Endothelial cell of umbilical vein (primary cell): ENCODE data around the gene DMD. TPM values are rescaled to one million over a fixed set of nuclear protein-coding genes. Genes with fewer than 3 reads are reported as not detected.

Experiments used
- BruUV-seq: library from RNA; stranded (reverse); fragments of 400-500 nt; replicated peaks from 2 replicates; lab custom pipeline; 2021; lab: Mats Ljungman, UMichigan
- CTCF ChIA-PET: fragments of 300-600, 350-600 bp; sonication (Branson Sonifier 250); formaldehyde crosslinking; loops from one replicate; lab custom pipeline; 2021; ENCODE audit warnings: antibody characterized with exemption, inconsistent platforms; lab: Charles Lee
- POLR2A ChIA-PET: fragments of 300-600, 350-600 bp; sonication (Branson Sonifier 250); formaldehyde crosslinking; loops from one replicate; lab custom pipeline; 2021; ENCODE audit warnings: antibody characterized with exemption, inconsistent platforms; lab: Charles Lee
- DNase-seq: peaks from one replicate; pipeline ENCODE4 v3.0.0-alpha.2; 2011; ENCODE audit warnings: low read depth, low spot score
- FAIRE-seq: peaks from 2 replicates; lab custom pipeline; 2011; peaks lifted over from hg19 to GRCh38; lab: Jason Lieb, UNC
- H2AFZ ChIP-seq: 2 replicates; pipeline ENCODE4 v1.6.0; 2012; ENCODE audit warnings: low read depth, low read length, control low read depth, inconsistent platforms
- H3K27ac ChIP-seq: 2 replicates; pipeline ENCODE4 v1.5.1; 2011; ENCODE audit warnings: low read depth, mild to moderate bottlenecking, control low read depth, low read length, moderate library complexity; ENCODE audit not compliant: insufficient read depth
- H3K27me3 ChIP-seq, 2 experiments: 2 replicates each; pipeline versions ENCODE4 v1.6.0 to v1.6.1; 2011; ENCODE audit warnings: low read length in 2 of 2, mixed read lengths in 1 of 2; ENCODE audit not compliant: control insufficient read depth in 2 of 2, insufficient read depth in 2 of 2
- H3K36me3 ChIP-seq, 2 experiments: 2 replicates in 1 of 2; 3 replicates in 1 of 2; pipeline ENCODE4 v1.5.1; 2011; ENCODE audit warnings: low read length in 2 of 2, mild to moderate bottlenecking in 1 of 2, moderate library complexity in 1 of 2; ENCODE audit not compliant: control insufficient read depth in 2 of 2, insufficient read depth in 2 of 2; ENCODE audit errors: extremely low read depth in 1 of 2
- H3K4me1 ChIP-seq: 3 replicates; pipeline ENCODE4 v1.5.1; 2011; ENCODE audit warnings: mild to moderate bottlenecking, low read length; ENCODE audit not compliant: control insufficient read depth, insufficient read depth; ENCODE audit errors: extremely low read depth
- H3K4me2 ChIP-seq: 2 replicates; pipeline ENCODE4 v1.6.1; 2011; ENCODE audit warnings: low read length, control low read depth, mixed read lengths; ENCODE audit not compliant: insufficient read depth
- H3K4me3 ChIP-seq, 3 experiments: fragments of 200-600 bp in 1 of 3; sonication (generic), shearing (Covaris generic) in 1 of 3; replicated peaks in 1 of 3; 2 replicates each; pipeline ENCODE4 v1.5.1; 2011 to 2016; ENCODE audit warnings: control low read depth in 3 of 3, low read length in 3 of 3, mild to moderate bottlenecking in 2 of 3, inconsistent platforms in 1 of 3, low read depth in 1 of 3, moderate library complexity in 1 of 3; ENCODE audit not compliant: insufficient read depth in 1 of 3
- H3K79me2 ChIP-seq: 2 replicates; pipeline ENCODE4 v1.6.0; 2012; ENCODE audit warnings: low read length, inconsistent platforms; ENCODE audit not compliant: control insufficient read depth, insufficient read depth
- H3K9ac ChIP-seq: replicated peaks from 2 replicates; pipeline ENCODE3; 2011; ENCODE audit warnings: low read length, control low read depth; ENCODE audit not compliant: insufficient read depth; ENCODE audit errors: extremely low read depth
- H3K9me1 ChIP-seq: replicated peaks from 3 replicates; pipeline ENCODE4 v1.6.0; 2011; ENCODE audit warnings: mild to moderate bottlenecking, low read length; ENCODE audit not compliant: control insufficient read depth, insufficient read depth; ENCODE audit errors: extremely low read depth
- H3K9me3 ChIP-seq: replicated peaks from 2 replicates; pipeline ENCODE4 v1.5.1; 2012; ENCODE audit warnings: low read length, inconsistent platforms; ENCODE audit not compliant: control insufficient read depth, insufficient read depth
- H4K20me1 ChIP-seq: replicated peaks from 2 replicates; pipeline ENCODE3; 2011; ENCODE audit warnings: mild to moderate bottlenecking, low read length; ENCODE audit not compliant: control insufficient read depth, insufficient read depth; ENCODE audit errors: extremely low read depth
- CTCF ChIP-seq, 2 donors: IDR thresholded peaks; 1 replicate in 1 of 2; 2 replicates in 1 of 2; pipeline ENCODE4 v1.5.1; 2011; ENCODE audit warnings: low read length in 2 of 2, mild to moderate bottlenecking in 2 of 2, moderate library complexity in 2 of 2, control low read depth in 1 of 2, inconsistent platforms in 1 of 2, low read depth in 1 of 2; ENCODE audit not compliant: insufficient read depth in 1 of 2; ENCODE audit errors: extremely low read depth in 1 of 2
- EZH2 ChIP-seq: IDR thresholded peaks from 2 replicates; pipeline ENCODE4 v1.6.1; 2012; ENCODE audit warnings: borderline replicate concordance, low read depth, mild to moderate bottlenecking, moderate library complexity, low read length, inconsistent platforms; ENCODE audit not compliant: severe bottlenecking
- FOS ChIP-seq: IDR thresholded peaks from 2 replicates; pipeline ENCODE4 v1.6.1; 2011; ENCODE audit warnings: mild to moderate bottlenecking, low read length, moderate library complexity, borderline replicate concordance; ENCODE audit not compliant: insufficient read depth
- GATA2 ChIP-seq: IDR thresholded peaks from 2 replicates; pipeline ENCODE4 v1.7.0; 2011; ENCODE audit warnings: low read depth, mild to moderate bottlenecking, moderate library complexity, mixed read lengths, low read length; ENCODE audit not compliant: insufficient read length, insufficient read depth
- JUN ChIP-seq: IDR thresholded peaks from 2 replicates; pipeline ENCODE4 v1.6.1; 2011; ENCODE audit warnings: borderline replicate concordance, low read depth; ENCODE audit not compliant: insufficient read length, insufficient read depth
- MAX ChIP-seq: IDR thresholded peaks from 2 replicates; pipeline ENCODE4 v1.6.1; 2011; ENCODE audit not compliant: insufficient read depth, insufficient read length
- MYC ChIP-seq: IDR thresholded peaks from one replicate; pipeline ENCODE4 v1.6.1; 2011; ENCODE audit warnings: mild to moderate bottlenecking, low read depth, low read length
- POLR2A ChIP-seq: IDR thresholded peaks from 2 replicates; pipeline ENCODE4 v1.6.1; 2012; ENCODE audit warnings: low read depth, mild to moderate bottlenecking, control low read depth, low read length
- POLR2AphosphoS5 ChIP-seq: IDR thresholded peaks from 2 replicates; pipeline ENCODE4 v1.6.1; 2012; ENCODE audit warnings: low read depth, mild to moderate bottlenecking, control low read depth, low read length, moderate library complexity; ENCODE audit not compliant: insufficient read depth
- dilution Hi-C: fragments of 300-500 bp; cut with MboI; formaldehyde crosslinking; loops from one replicate; pipeline ENCODE4 v1.15.0; 2019; ENCODE audit warnings: low sequenced_read_pairs; ENCODE audit not compliant: extremely low pct_ligation_motif_present
- intact Hi-C: fragments of 100-400 bp; cut with micrococcal nuclease; formaldehyde crosslinking; loops from one replicate; pipeline ENCODE4 v1.10.0; 2022
- polyA plus RNA-seq, 4 experiments: library from polyadenylated mRNA; depleted of rRNA in 3 of 4; stranded (reverse) in 3 of 4; unstranded in 1 of 4; fragments of >200 nt; gene quantifications; 2 replicates each; pipeline versions ENCODE4 v1.2.1 to v1.2.3, GENCODE V29; 2011 to 2012; ENCODE audit warnings: missing spikeins in 1 of 4
- total RNA-seq: library from RNA; stranded (reverse); gene quantifications from 2 replicates; pipeline ENCODE4 v1.2.3, GENCODE V29; 2021

The DMD gene
- total and polyA plus RNA-seq, 2 donors (not counting 3 experiments of a cell fraction or from before 2014, with no cell fraction given): 7.3 to 9.0 TPM

GRCh38 chrX:31128855-31129254 lies 2082.5 kb downstream of the DMD start:
- Histone ChIP-seq H4K20me1 (no peaks in the 10 kb centered on the region), H3K9ac (peak overlapping the region; percentile 51), H2AFZ (no peak overlapping the region), H3K4me1 (peaks cover 9% of the 10 kb centered on the region), H3K9me3 (no peaks in the 10 kb centered on the region), H3K4me3 (peak overlapping the region in 1 of 3 experiments; percentile 17), H3K27ac (peak overlapping the region; percentile 51), H3K79me2 (no peaks in the 10 kb centered on the region), H3K4me2 (peak overlapping the region; percentile 76), H3K27me3 (no peaks in the 10 kb centered on the region), H3K9me1 (no peaks in the 10 kb centered on the region), H3K36me3 (no peaks in the 10 kb centered on the region)
- DNase-seq (peak; percentile 53), FAIRE-seq (peak; percentile 70)
- POLR2A ChIA-PET: no interaction called here
- no peak for TF ChIP-seq GATA2
- TF ChIP-seq MAX: no peak
- TF ChIP-seq FOS: peak; percentile 50
- no peak for TF ChIP-seq EZH2
- TF ChIP-seq JUN: peak; percentile 2
- intact Hi-C loops (loop anchor here (1.0 to 2.0 kb wide), 2 partner anchors 80 to 92 kb away; no protein-coding TSS in a partner anchor), dilution Hi-C loops (no loop called here)
- BruUV-seq: no TSS peak
- CTCF ChIA-PET: no interaction called here

DNA sequence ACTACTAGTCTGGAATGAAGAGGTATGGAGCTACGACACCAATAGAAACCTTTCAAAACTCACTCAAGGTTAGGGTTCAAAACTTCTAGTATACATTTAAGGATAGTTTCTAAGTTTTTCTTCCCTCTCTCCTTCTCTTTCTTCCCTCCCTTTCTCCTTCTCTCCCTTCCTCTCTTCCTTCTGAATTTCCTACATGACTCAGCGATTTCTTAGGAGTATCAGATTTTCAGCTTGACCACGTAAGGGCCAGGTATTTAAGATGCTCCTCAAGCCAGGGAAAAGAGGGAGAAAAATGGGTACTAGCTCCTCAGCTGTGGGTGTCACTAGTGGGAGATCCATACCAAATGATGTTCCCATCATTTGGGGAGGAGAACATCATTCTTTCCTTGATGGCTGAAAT lies 2083.6 kb downstream of the DMD start:
- Histone ChIP-seq H4K20me1 (no peaks in the 10 kb centered on the region), H3K4me1 (peaks cover 9% of the 10 kb centered on the region), H3K9me3 (no peaks in the 10 kb centered on the region), H3K27ac (no peak overlapping the region), H3K27me3 (no peaks in the 10 kb centered on the region), H3K36me3 (no peaks in the 10 kb centered on the region), H3K9me1 (no peaks in the 10 kb centered on the region), H3K4me3 (no peak overlapping the region), H3K9ac (no peak overlapping the region), H3K4me2 (no peak overlapping the region), H3K79me2 (no peaks in the 10 kb centered on the region), H2AFZ (no peak overlapping the region)
- FAIRE-seq (no peak), DNase-seq (no peak)
- no TSS peak for BruUV-seq
- dilution Hi-C loops (no loop called here), intact Hi-C loops (loop anchor here (2.0 kb wide), 1 partner anchor 81 kb away; no protein-coding TSS in a partner anchor)
- CTCF ChIA-PET: no interaction called here
- POLR2A ChIA-PET: no interaction called here
- TF ChIP-seq POLR2AphosphoS5 (no peak), POLR2A (no peak), MAX (no peak), MYC (no peak), GATA2 (no peak), JUN (no peak), EZH2 (no peak), FOS (no peak), CTCF (IDR thresholded peaks at IDR 0.05; ENCODE audit: extremely low read depth in 1 of 2, insufficient read depth in 1 of 2, low read depth in 1 of 2, low read length in 2 of 2) (no peak)
